Neural cell (in vitro differentiated cells): ENCODE results near the gene ITIH2. TPM values are rescaled to one million over a fixed set of nuclear protein-coding genes. Genes with fewer than 3 reads are reported as not detected.

Experiments used
- H2AFZ ChIP-seq: fragments of 200-600, 300-800 bp; sonication (generic), shearing (Covaris generic); 2 replicates; pipeline ENCODE4 v1.6.0; 2014; ENCODE audit warnings: low read depth, mild to moderate bottlenecking, antibody characterized with exemption, low read length, moderate library complexity
- H3F3A ChIP-seq: fragments of 200-600 bp; shearing (Covaris generic); 2 replicates; pipeline ENCODE4 v1.6.1; 2016; ENCODE audit warnings: mild to moderate bottlenecking, moderate library complexity, mixed read lengths, antibody characterized with exemption, low read length; ENCODE audit not compliant: insufficient read depth, poor library complexity, severe bottlenecking
- H3K27ac ChIP-seq: fragments of 200-600, 300-800 bp; sonication (generic), shearing (Covaris generic); 2 replicates; pipeline ENCODE4 v1.5.1; 2014; ENCODE audit warnings: mild to moderate bottlenecking, low read length, moderate library complexity
- H3K27me3 ChIP-seq: fragments of 300-800, 200-600 bp; sonication (generic), shearing (Covaris generic); 2 replicates; pipeline ENCODE4 v1.6.0; 2014; ENCODE audit warnings: mild to moderate bottlenecking, low read depth, low read length, moderate library complexity; ENCODE audit not compliant: insufficient read depth
- H3K36me3 ChIP-seq: fragments of 300-800, 200-600 bp; sonication (generic), shearing (Covaris generic); 2 replicates; pipeline ENCODE4 v1.5.1; 2014; ENCODE audit warnings: mild to moderate bottlenecking, antibody characterized with exemption, low read length, moderate library complexity; ENCODE audit not compliant: insufficient read depth
- H3K4me2 ChIP-seq: fragments of 300-800, 200-600 bp; sonication (generic), shearing (Covaris generic); 2 replicates; pipeline ENCODE4 v1.6.0; 2014; ENCODE audit warnings: mild to moderate bottlenecking, low read length
- H3K4me3 ChIP-seq: fragments of 300-800, 200-600 bp; sonication (generic), shearing (Covaris generic); 2 replicates; pipeline ENCODE4 v1.5.1; 2014; ENCODE audit warnings: mild to moderate bottlenecking, low read length, moderate library complexity
- H3K79me2 ChIP-seq: fragments of 200-600 bp; shearing (Covaris generic); replicated peaks from 2 replicates; pipeline ENCODE4 v1.6.0; 2014; ENCODE audit warnings: mild to moderate bottlenecking, low read length, moderate library complexity; ENCODE audit not compliant: insufficient read depth
- H3K9ac ChIP-seq: fragments of 300-800, 200-600 bp; sonication (generic), shearing (Covaris generic); 2 replicates; pipeline ENCODE4 v1.6.1; 2016; ENCODE audit warnings: mild to moderate bottlenecking, low read length, mixed read lengths
- H3K9me2 ChIP-seq: fragments of 200-600 bp; shearing (Covaris generic); 2 replicates; pipeline ENCODE4 v1.6.1; 2016; ENCODE audit warnings: mild to moderate bottlenecking, low read length, mixed read lengths; ENCODE audit not compliant: insufficient read depth
- H3K9me3 ChIP-seq: fragments of 200-600, 300-800 bp; sonication (generic), shearing (Covaris generic); 2 replicates; pipeline ENCODE4 v1.6.1; 2016; ENCODE audit warnings: mild to moderate bottlenecking, mixed run types, low read length, moderate library complexity, mixed read lengths
- H4K20me1 ChIP-seq: fragments of 200-600 bp; shearing (Covaris generic); 2 replicates; pipeline ENCODE4 v1.6.1; 2016; ENCODE audit warnings: mild to moderate bottlenecking, mixed run types; ENCODE audit not compliant: insufficient read depth
- EP300 ChIP-seq: fragments of 450-650 bp; conservative IDR thresholded peaks from 2 replicates; pipeline ENCODE4 v1.6.1; 2014; ENCODE audit warnings: antibody characterized with exemption, mild to moderate bottlenecking, moderate library complexity; ENCODE audit not compliant: poor library complexity, severe bottlenecking
- EZH2 ChIP-seq: fragments of 200-600, 300-800 bp; shearing (Covaris generic), sonication (generic); IDR thresholded peaks from 2 replicates; pipeline ENCODE4 v1.6.1; 2014; ENCODE audit warnings: antibody characterized with exemption, low read length, borderline replicate concordance, mild to moderate bottlenecking; ENCODE audit not compliant: insufficient read depth, poor library complexity, severe bottlenecking
- MXI1 ChIP-seq: fragments of 450-650 bp; conservative IDR thresholded peaks from 2 replicates; pipeline ENCODE4 v1.6.1; 2014; ENCODE audit warnings: antibody characterized with exemption, mild to moderate bottlenecking; ENCODE audit not compliant: poor library complexity, severe bottlenecking
- POLR2AphosphoS5 ChIP-seq: IDR thresholded peaks from 2 replicates; pipeline ENCODE4 v1.6.1; 2012
- RAD21 ChIP-seq: fragments of 450-650 bp; conservative IDR thresholded peaks from 2 replicates; pipeline ENCODE4 v1.6.1; 2014; ENCODE audit warnings: antibody characterized with exemption, mild to moderate bottlenecking, moderate library complexity
- SMC3 ChIP-seq: fragments of 450-650 bp; conservative IDR thresholded peaks from 2 replicates; pipeline ENCODE4 v1.6.1; 2014; ENCODE audit warnings: antibody characterized with exemption, mild to moderate bottlenecking, moderate library complexity; ENCODE audit not compliant: poor library complexity
- TAF1 ChIP-seq: IDR thresholded peaks from 2 replicates; pipeline ENCODE4 v1.6.1; 2012; ENCODE audit warnings: low read depth
- polyA plus RNA-seq: library from polyadenylated mRNA; depleted of rRNA; stranded (reverse); fragments of >200 nt; gene quantifications from 2 replicates; pipeline ENCODE4 v1.2.3, GENCODE V29; 2014
- TF ChIP-seq, protein P1 (sequence below): IDR thresholded peaks from 2 replicates; pipeline ENCODE4 v1.6.1; 2012; ENCODE audit warnings: borderline replicate concordance
- TF ChIP-seq, protein P2 (sequence below): fragments of 450-650 bp; IDR thresholded peaks from 2 replicates; pipeline ENCODE4 v1.5.1; 2014; ENCODE audit warnings: antibody characterized with exemption, mild to moderate bottlenecking, moderate library complexity; ENCODE audit not compliant: poor library complexity, severe bottlenecking

Gene ITIH2
- polyA plus RNA-seq, 1 donor from 2014 or later, result not detected

DNA sequence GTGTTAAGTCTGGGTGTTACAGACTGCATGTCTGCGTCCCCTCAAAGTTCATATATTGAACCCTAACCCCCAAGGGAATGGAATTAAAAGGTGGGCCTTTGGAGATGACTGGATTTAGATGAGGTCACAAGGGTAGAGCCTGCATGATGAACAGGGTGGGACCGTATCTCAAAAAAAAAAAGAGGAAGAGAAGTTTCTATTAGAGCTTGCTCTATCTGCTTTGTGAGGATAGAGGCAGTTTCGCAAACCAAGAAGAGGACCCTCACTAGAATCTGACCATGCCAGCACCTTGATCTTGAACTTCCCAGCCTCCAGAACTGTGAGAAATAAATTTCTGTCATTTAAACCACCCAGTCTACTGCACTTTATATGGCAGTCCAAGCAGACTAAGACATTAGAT is 83.3 kb downstream of the ITIH2 start:
- peaks cover 81% of the 10 kb centered on the region for H3K79me2 ChIP-seq
- peak overlapping the region; percentile 76 for H3K4me2 ChIP-seq
- no peak overlapping the region for H3K27ac ChIP-seq
- H2AFZ ChIP-seq, result no peak overlapping the region
- TF ChIP-seq EZH2 (no peak), TAF1 (no peak), POLR2AphosphoS5 (no peak), MXI1 (no peak), RAD21 (no peak), SMC3 (no peak), EP300 (no peak)
- TF ChIP-seq, protein P1, sequence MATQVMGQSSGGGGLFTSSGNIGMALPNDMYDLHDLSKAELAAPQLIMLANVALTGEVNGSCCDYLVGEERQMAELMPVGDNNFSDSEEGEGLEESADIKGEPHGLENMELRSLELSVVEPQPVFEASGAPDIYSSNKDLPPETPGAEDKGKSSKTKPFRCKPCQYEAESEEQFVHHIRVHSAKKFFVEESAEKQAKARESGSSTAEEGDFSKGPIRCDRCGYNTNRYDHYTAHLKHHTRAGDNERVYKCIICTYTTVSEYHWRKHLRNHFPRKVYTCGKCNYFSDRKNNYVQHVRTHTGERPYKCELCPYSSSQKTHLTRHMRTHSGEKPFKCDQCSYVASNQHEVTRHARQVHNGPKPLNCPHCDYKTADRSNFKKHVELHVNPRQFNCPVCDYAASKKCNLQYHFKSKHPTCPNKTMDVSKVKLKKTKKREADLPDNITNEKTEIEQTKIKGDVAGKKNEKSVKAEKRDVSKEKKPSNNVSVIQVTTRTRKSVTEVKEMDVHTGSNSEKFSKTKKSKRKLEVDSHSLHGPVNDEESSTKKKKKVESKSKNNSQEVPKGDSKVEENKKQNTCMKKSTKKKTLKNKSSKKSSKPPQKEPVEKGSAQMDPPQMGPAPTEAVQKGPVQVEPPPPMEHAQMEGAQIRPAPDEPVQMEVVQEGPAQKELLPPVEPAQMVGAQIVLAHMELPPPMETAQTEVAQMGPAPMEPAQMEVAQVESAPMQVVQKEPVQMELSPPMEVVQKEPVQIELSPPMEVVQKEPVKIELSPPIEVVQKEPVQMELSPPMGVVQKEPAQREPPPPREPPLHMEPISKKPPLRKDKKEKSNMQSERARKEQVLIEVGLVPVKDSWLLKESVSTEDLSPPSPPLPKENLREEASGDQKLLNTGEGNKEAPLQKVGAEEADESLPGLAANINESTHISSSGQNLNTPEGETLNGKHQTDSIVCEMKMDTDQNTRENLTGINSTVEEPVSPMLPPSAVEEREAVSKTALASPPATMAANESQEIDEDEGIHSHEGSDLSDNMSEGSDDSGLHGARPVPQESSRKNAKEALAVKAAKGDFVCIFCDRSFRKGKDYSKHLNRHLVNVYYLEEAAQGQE, result no peak
- TF ChIP-seq, protein P2, sequence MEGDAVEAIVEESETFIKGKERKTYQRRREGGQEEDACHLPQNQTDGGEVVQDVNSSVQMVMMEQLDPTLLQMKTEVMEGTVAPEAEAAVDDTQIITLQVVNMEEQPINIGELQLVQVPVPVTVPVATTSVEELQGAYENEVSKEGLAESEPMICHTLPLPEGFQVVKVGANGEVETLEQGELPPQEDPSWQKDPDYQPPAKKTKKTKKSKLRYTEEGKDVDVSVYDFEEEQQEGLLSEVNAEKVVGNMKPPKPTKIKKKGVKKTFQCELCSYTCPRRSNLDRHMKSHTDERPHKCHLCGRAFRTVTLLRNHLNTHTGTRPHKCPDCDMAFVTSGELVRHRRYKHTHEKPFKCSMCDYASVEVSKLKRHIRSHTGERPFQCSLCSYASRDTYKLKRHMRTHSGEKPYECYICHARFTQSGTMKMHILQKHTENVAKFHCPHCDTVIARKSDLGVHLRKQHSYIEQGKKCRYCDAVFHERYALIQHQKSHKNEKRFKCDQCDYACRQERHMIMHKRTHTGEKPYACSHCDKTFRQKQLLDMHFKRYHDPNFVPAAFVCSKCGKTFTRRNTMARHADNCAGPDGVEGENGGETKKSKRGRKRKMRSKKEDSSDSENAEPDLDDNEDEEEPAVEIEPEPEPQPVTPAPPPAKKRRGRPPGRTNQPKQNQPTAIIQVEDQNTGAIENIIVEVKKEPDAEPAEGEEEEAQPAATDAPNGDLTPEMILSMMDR, result no peak
- H4K20me1 ChIP-seq, result no peaks in the 10 kb centered on the region
- no peaks in the 10 kb centered on the region for H3K36me3 ChIP-seq
- peak overlapping the region; percentile 89 for H3K4me3 ChIP-seq
- no peaks in the 10 kb centered on the region for H3K9me2 ChIP-seq
- peak overlapping the region; percentile 94 for H3K9ac ChIP-seq
- H3F3A ChIP-seq, result no peaks in the 10 kb centered on the region
- H3K9me3 ChIP-seq, result no peaks in the 10 kb centered on the region
- no peaks in the 10 kb centered on the region for H3K27me3 ChIP-seq

DNA sequence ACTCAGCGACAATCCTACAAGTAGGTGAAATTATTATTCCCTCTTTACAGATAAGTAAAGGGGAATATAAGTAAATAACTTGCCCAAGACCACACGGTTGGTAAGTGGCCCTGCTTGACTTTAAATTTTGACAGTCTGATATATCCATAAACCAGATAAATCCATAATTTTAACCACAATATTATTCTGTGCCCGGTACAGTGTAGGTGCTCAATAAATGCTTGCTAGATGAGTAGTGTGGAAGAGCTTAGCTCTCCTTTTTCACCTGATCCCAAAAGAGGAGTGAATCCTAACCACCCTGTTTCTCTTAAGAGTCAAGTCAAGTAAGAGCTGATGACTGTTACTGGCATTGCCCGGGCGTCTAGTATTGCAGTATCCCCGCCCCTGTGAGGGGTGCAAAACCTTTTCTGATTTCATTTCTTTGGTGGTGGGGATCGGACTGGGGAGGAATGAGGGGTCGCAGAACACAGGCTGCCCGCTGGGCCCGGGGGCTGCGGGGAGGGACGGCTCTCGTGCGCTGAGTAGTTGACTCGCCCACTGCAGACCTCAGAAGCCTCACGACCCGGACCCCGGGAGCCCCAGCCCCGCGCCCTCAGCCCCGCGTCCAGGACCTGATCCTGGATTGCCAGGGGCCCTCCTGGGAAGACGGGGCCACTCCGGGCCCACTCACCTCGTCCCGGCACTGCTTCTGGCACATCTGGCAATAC is 84.2 kb downstream of the ITIH2 start:
- H3K9me2 ChIP-seq, result no peaks in the 10 kb centered on the region
- no peak for TF ChIP-seq SMC3
- no peak for TF ChIP-seq MXI1
- TF ChIP-seq, protein P2, result no peak
- TF ChIP-seq TAF1, result no peak
- TF ChIP-seq RAD21, result no peak
- TF ChIP-seq, protein P1, result no peak
- TF ChIP-seq EZH2, result no peak
- no peak for TF ChIP-seq EP300
- TF ChIP-seq POLR2AphosphoS5, result no peak
- H3K4me3 ChIP-seq, result peak overlapping the region; percentile 89
- no peaks in the 10 kb centered on the region for H3F3A ChIP-seq
- no peaks in the 10 kb centered on the region for H3K27me3 ChIP-seq
- no peaks in the 10 kb centered on the region for H3K36me3 ChIP-seq
- no peaks in the 10 kb centered on the region for H4K20me1 ChIP-seq
- peak overlapping the region; percentile 63 for H2AFZ ChIP-seq
- H3K79me2 ChIP-seq, result peaks cover 90% of the 10 kb centered on the region
- H3K4me2 ChIP-seq, result peak overlapping the region; percentile 76
- peak overlapping the region; percentile 54 for H3K27ac ChIP-seq
- no peaks in the 10 kb centered on the region for H3K9me3 ChIP-seq
- H3K9ac ChIP-seq, result peak overlapping the region; percentile 94
